ENCODE measurements around the gene USF1.
"Not testable (repeated sequence)": the region's sequence is repeated elsewhere in the genome, so short reads cannot be mapped to it uniquely, and the experiment has no call there.

Gene USF1

DNA sequence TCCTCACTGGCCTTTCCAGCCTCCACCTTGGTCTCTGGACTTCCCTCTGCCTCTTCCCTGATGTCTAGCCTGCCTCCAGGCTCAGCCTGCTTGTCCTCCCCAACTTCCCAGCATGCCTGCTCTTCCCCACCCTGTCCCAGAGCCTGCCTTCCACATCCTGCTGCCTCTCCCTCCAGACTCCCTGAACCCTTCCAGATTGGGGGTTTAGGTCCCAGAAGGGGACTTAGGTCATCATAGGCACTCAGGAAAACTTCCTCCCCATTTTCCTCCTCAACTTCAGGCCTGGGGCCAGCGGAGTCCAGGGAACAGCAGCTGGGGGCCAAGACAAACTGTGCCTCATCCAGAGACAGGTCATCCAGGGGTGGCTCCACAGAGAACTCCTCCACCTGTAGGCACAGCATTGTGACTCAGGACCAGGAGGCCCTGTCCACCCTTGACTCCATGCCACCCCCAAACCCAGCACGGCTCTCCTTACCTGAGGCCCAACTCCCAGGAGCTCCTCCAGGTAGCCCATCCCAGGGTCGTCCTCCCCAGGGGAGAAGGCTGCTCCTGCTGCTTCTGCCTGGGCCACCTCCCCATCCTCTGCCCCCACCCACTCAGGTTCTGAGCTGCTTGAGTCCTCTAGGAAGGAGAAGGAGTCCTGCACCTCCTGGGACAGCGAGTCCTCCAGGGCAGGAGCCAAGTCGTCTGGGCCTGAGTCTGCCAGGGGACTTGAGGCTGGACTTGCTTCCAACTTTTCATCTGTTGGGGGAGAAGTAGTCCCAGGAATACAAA is 3.4 kb upstream of the USF1 start:
- no peak for DNase-seq (ENCODE audit: low read depth)

DNA sequence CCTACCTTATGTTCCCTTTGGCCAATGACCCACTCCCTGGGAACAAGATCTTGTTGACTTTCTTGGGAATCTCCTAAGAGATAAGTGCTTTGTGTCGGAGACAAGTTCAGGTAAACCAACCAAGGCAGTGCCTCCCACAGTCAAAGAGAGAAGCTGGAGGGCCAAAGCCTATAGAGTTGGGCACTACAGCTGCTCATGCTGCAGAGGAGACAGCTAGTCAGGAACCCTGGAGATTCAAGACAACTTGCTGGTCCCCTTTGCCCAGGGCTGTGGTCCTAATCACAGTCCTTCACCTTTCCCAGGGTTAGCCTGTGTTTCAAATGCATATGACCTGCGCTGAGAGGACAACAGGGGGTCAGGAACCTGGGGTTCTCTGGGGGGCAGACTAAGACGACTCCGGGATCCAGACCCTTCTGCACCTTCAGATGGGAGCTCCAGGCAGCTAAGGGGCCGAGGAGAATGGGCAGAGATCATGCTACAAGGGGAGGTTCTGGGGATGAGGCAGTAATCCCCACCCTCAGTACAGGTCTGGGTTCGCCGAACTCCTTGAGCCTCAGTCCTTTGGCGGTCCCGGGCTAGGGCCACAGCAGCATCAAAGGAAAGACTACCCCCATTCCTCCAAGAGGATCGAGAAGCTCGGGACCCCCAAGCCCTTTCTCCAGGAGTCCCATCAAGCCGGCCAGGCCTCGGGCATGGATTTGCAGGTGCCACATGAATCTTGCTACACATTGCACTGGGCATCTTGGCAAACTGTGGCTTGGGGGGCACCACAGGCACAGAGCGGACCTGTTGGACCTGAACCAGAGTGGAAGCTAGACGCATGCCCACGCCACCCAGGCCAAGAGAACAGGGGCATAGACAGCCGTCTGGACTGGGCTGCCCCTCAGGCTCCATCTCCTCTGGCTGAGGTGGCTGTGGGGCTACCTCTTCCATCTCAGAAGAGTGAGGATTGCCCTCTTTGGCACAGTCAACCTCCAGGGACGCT is 2.0 kb upstream of the USF1 start:
- DNase-seq (ENCODE audit: low read depth), result no peak

DNA sequence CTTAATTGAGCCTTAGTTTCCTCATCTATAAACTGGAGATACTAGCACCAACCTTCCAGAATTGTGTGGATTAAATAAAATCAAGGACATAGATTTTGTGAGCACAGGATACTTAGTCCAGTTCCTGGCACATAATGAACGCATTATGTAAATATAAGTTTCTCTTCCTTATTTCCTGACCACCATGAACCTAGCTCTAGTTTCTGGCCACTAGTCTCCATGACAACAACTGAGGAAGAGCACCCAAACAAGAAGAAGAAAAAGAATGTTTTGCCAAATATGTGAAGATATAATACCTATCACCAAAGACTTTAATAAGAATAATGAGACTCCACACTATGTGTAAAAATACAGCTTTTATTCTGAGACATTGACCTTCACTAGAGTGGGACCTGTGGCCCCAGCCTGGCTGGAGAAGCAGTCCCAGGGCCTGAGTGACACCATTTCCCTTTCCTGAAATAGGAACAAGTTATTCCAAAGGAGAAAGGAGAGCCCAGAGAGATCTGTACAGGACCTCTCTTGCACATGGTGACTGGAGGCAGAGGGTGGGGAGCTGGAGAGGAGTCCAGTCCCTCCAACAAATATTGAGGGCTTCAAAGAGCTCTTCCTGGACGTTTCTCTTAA is 940 bp upstream of the USF1 start:
- DNase-seq (ENCODE audit: low read depth), result no peak

DNA sequence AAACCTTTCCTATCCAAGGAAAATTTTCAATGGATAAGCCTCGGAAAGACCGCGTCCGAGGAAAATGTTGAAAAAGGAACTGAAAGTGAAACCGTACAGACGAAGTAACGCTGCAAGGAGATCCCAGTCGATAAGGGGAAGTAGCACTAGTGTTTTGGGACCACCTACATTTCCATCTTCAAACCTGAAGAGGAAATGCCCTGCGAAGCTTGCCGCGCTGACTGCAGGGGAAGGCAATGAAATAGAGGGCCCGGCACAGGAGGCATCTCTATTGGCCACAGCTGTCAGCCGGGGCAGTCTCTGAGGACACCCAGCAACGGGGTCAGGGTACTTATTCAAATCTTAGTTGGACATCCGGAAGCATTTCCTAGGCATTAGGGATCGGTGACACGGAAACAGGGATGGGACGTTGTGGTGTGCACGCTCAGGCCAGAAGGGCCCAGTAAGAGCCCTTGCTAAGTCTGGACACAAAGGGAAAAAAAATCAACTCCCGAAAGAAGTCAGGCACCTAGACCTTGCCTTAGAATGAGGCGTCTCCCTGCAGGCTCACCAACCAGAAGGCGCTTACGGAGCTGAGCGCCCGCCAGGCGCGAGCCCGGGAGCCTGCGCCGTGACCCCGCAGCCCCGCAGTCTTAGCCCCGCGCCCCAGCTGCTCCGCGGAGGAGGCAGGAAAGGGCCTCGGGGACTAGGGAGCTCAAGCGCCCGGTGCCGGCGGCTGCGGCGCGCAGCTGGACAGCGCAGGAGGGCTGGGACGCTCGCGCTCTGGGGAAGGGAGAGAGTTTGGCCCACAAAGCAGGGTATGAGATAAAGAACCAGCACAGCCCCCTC is 655 bp downstream of the USF1 start:
- peak; percentile 27 for DNase-seq (ENCODE audit: low read depth)

DNA sequence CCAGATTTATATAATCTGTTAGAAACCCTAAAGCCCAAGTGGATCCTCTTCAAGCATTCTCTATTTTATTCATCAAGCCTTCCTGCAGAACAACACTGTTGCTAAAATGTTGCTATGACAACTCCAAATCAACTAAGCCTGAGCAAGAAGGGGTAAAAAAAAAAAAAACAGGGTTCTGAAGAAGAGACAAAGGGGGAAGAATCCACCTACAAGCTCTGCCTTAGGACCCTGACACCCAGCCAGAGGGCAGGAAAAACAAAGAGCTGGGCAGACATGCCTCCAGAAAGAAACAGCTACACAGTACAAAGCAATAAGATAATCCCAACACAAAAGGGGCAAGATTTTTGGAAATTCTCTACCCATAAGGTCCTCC is 1.3 kb downstream of the USF1 start:
- DNase-seq (ENCODE audit: low read depth), result no peak

DNA sequence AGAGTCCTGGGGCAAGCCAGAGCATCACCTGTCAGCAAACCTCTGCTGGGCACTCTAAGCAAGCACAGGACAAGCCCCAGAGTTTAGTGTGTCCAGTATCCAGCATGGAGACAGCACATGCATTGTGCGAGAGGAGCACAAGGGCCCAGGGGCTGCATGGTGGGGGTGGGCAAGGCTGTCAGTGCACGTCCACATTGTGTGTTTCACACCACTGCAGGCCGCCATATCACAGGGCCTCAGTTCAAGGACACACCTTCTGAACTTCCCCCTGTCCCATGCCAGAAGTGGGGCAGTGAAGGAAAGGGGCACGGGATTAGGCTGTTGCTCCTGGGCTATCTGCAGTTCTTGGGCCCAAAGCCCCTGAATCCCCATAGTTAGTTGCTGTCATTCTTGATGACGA is 6.2 kb downstream of the USF1 start:
- no peak for DNase-seq (ENCODE audit: low read depth)

DNA sequence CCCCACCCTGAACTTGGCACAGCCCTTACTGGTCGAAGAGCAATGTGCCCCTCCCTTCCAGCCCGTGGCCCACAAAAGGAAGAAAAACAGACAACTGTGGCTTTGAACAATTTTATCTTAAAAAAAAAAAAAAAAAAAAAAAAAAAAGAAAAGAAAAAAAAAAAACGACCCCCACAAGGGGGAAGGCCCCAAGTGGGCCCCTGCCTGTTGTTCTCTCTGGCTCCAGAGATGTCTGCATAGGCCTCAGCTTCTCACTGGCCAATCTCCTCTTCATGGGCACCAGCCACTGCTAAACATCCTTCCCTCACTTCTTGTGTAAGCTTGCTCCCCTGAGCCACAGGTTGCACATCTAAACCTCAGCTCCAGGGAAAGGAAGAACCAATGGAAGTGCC is 6.6 kb downstream of the USF1 start:
- DNase-seq (ENCODE audit: low read depth), result no peak

DNA sequence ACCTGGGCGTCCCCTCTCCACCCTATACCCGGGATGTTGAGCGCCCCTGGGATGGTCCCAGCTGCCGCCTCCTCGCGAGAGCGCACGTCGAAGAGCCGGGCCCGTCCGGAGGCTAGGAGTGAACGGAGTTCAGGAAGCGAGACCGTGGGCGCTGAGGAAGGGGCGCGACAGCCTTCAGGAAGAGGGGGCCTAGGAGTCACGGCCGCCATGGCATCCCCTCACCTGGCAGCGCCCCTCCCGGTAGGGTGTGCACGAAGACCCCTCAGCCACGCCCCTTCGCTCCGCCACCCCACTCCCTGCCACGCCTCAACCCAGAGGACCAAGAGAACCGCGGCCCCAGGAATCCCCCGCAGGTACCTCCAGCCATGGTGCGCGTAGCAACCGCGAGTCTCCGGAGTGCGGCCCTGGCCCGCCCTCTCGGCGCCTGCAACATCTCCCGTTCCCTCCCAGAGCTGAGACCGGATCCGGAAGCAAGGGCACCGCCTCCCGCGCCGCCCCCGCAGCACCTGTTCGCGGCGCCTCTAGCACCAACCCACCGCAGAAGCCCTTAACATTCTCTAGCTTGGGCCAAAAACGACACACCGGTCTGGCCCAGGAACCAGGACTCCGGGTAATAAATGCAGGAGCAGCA is 7.1 kb downstream of the USF1 start, which contains the start of gene TSTD1:
TSS of gene TSTD1 (minus strand) at position 442 of the 631 bp plus-strand sequence. CDS start at position 367, 75 bp downstream.
- DNase-seq (ENCODE audit: low read depth), result no peak

DNA sequence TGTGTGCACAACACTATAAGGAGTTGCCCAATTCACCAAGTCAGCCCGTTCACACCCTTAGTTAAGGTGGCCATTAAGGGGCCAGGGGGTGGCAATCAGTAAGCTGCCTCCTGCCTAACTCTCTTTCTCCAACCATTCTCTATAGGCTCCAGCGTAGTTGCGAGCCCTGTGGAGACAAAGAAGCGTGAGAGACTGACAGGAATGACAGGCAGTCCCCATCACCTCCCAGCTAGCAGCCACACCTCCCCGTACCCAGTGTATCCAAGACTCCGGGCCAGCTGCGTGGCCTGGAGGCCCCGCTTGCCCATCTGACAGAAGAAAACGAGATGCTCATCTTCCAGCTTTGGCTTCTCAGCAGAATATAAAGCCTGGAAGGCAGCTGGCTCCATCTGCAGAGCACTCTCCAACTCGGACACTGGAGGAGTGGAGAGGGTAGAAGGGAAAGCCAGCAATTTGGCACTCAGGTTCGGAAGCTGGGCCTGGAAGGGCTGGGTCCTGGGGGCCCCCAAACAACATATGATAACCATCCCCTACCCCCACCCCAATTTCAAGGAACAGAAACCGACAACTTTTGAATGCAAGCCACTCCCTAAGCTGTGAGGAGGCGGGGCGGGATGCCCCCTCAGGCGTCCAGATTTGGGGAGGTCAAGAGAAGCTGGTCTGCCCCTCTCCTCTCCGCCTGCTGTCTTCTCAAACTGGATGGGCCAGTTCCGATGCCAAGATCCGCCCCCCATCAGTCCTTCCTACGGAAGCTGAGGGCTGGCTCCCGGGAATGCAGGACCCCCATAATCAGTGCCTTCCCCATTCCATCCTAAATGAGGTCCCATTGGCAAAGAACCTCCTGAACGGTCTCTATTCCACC is 7.9 kb downstream of the USF1 start:
- DNase-seq (ENCODE audit: low read depth), result no peak

DNA sequence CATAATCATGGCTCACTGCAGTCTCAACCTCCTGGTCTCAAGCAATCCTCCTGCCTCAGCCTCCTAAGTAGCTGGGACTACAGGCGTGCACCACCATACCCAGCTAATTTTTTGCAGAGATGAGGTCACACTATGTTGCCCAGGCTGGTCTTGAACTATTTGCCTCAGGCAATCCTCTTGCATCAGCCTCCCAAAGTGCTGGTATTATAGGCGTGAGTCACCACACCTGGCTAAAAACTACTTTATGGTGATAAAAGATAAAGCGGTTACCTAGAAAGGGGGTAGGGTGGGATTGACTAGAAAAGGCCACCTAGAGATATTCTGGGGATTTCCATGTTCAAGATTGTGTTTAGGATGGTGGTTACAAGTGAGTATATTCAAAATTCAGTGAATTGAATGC is 12.0 kb downstream of the USF1 start:
- DNase-seq (ENCODE audit: low read depth), result no peak

DNA sequence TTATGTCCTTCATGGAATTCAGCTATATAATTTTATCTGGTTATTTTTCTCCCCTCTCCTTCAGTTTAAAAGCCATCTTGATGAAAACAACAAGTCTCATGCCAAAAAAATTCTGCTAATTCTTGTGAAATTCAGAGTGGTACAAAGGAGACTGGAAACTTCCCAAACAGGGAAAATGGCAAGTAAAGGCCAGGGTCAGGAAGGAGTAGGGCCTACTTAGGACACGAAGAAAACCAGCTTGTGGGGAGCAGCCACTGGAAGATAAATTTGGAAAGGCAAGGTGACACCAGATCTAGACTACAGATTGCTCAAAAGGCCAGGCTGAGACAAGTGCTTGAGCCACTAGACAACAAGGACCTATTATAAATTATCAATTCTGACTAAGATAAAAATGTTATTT is 13.4 kb downstream of the USF1 start:
- no peak for DNase-seq (ENCODE audit: low read depth)

DNA sequence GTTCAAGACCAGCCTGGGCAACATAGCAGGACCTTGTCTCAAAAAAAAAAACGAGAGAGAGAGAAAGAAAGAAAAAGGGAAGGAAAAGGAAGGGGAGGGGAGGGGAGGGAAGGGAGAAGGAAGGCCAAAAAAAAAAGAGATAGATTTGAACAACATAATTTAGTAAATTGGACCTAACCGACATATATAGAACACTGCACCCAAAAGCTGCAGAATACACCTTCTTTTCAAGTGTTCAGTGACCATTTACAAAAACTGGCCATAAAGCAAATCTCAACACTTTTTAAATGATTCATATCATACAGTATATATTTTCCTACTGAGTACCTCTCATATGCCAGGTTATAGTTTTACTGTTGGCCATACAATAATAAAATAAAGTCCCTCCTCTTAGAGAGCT is 13.9 kb downstream of the USF1 start:
- no peak for DNase-seq (ENCODE audit: low read depth)

DNA sequence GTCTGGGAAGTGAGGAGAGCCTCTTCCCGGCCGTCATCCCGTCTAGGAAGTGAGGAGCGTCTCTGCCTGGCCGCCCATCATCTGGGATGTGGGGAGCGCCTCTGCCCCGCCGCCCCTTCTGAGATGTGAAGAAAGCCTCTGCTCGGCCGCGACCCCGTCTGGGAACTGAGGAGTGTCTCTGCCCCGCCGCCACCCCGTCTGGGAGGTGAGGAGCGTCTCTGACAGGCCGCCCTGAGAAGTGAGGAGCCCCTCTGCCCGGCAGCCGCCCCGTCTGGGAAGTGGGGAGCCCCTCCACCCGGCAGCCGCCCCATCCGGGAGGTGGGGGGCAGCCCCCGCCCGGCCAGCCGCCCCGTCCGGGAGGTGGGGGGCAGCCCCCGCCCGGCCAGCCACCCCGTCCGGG is 16.3 kb downstream of the USF1 start:
- DNase-seq (ENCODE audit: low read depth), result not testable (repeated sequence)

DNA sequence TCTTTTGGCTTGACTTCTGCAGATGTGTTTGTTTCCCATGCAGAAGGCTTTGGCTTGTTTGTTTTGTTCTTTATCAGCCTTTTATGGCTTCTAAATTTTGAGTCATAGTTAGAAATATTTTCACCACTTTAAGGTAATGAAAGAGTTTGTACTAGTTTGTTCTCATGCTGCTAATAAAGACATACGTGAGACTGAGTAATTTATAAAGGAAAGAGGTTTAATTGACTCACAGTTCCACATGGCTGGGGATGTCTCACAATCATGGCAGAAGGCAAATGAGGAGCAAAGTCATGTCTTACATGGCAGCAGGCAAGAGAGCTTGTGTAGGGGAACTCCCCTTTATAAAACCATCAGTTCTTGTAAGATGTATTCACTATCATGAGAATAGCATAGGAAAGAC is 18.8 kb downstream of the USF1 start:
- DNase-seq (ENCODE audit: low read depth), result not testable (repeated sequence)

DNA sequence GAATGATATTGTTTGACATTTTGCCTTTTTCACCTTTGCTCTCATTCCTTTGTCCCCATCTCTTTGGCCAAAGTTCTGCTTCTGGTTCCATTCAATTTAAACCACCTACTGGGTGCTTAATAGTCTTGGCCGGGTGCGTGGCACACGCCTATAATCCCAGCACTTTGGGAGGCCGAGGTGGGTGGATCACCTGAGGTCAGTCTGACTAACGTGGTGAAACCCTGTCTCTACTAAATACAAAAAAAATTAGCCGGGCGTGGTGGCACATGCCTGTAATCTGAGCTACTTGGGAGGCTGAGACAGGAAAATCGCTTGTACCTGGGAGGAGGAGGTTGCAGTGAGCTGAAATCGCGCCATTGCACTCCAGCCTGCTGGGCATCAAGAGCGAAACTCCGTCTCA is 23.3 kb downstream of the USF1 start:
- DNase-seq (ENCODE audit: low read depth), result not testable (repeated sequence)

DNA sequence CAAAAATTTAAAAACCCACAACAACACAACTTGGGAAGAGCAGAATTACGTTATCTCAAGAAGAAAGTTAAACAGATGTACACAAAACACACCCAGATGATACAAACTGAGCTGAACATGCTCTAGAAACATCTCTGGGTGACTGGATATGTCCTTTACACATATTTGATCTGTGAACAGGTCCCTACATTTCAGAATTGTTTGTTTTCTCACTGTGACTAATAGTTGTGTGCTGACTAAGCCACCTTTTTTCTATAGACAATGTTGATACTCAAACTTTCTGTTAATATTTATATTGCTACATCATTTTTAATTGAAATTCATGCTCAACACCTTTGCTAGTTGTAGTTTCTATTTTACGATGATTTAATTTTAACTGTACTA is 23.8 kb downstream of the USF1 start:
- DNase-seq (ENCODE audit: low read depth), result no peak

DNA sequence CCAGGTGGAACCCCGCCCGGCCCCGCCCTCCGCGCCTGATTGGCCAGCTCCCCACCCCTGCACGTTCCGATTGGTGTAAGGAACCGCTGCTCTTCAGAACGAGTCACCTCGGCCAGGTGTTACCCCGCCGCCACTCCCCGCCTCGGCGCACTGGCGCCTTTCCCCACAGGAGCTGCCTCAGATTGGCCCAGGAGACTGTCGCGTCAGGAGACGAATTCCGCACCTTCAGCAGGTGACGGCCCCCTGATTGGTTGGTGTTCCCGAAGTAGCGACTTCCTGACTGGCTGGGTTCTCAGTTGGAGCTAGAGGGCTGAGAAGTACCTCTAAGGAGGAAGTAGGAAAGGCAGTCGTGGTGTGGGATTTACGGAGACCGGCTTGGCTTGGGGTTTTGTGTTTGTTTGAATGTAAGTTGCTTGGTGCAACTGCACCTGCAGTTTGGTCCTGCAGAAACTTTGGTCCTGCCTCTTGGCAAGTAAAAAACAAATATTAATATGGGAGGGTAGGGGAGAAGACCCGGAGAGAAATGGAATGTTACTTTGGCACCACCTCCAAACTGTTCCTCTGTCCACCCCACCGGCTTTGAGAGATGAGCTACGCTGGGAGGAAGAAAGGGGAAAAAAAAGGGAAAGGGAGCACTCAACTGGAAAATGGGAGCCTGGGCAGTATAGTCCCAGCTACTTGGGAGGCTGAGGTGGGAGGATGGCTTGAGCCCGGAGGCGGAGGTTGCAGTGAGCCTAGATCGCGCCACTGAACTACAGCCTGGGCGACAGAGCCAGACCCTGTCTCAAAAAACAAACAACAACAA is 24.4 kb downstream of the USF1 start:
- DNase-seq (ENCODE audit: low read depth), result no peak

DNA sequence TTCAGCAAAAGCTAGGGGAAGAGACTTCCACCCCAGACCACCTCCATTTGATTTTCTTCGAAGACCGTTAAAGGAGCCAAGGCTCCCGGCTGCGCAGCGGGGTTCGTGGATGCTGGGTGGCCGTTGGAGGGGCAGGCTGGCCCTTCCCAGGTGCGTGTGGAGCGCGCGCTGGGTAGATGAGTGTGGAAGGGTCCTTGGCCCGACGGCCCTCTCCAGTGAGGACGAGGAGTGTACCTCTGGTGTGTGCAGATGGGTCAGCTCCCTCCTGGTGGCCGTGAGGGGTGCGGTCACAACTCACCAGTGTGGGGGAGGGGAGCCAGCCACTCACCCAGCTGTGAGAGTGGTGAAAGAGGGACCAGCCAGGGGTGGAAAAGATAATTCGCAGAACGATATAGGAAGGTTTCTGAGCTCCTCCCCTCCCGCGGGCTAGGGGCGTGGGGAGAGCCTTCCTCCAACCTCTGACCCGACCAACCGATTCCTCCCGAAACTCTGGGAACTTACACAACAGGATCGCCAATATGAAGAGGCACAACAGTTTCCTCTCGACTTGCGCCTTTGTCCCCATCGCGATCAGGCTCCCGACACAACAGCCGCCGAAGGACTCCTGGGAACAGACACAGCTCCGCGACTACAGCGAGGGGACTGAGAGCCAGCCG is 25.1 kb downstream of the USF1 start, which contains the start of gene F11R:
TSS of gene F11R (minus strand) at position 644 of the 656 bp plus-strand sequence. CDS start at position 565, 79 bp downstream.
- no peak for DNase-seq (ENCODE audit: low read depth)
